Mesothelial cell of epicardium (in vitro differentiated cells): ENCODE measurements around the gene MSTO1. TPM values are rescaled to one million over a fixed set of nuclear protein-coding genes. Genes with fewer than 3 reads are reported as not detected.
"Not testable (repeated sequence)": the region's sequence is repeated elsewhere in the genome, so short reads cannot be mapped to it uniquely, and the experiment has no call there.

Experiments
- DNase-seq, 2 experiments: peaks; one replicate each; pipeline ENCODE4 v3.0.0; 2021; ENCODE audit warnings: low spot score in 2 of 2; ENCODE audit not compliant: unreplicated experiment in 2 of 2
- H3K27ac Mint-ChIP-seq: 2 replicates; pipeline ENCODE4 v1.8.0; 2021; ENCODE audit warnings: mixed read lengths
- H3K27me3 Mint-ChIP-seq: 2 replicates; pipeline ENCODE4 v1.8.0; 2021; ENCODE audit warnings: low read depth, mixed read lengths
- H3K36me3 Mint-ChIP-seq: 2 replicates; pipeline ENCODE4 v1.8.0; 2021; ENCODE audit warnings: mixed read lengths
- H3K4me1 Mint-ChIP-seq: 2 replicates; pipeline ENCODE4 v1.8.0; 2021; ENCODE audit warnings: mixed read lengths
- H3K4me3 Mint-ChIP-seq: 2 replicates; pipeline ENCODE4 v1.8.0; 2021; ENCODE audit warnings: mild to moderate bottlenecking, moderate library complexity, mixed read lengths
- H3K9me3 Mint-ChIP-seq: 2 replicates; pipeline ENCODE4 v1.8.0; 2021; ENCODE audit warnings: mixed read lengths
- total RNA-seq: library from RNA; stranded (reverse); gene quantifications from 3 replicates; pipeline ENCODE4 v1.2.1, GENCODE V29; 2021
- TF ChIP-seq, protein P1 (sequence below): fragments of 200-600 bp; sonication (generic); IDR thresholded peaks from one replicate; pipeline ENCODE4 v1.5.0; 2021; ENCODE audit warnings: antibody characterized with exemption; ENCODE audit not compliant: unreplicated experiment

MSTO1 gene
- total RNA-seq, 1 donor from 2014 or later, result 55.5 TPM

DNA sequence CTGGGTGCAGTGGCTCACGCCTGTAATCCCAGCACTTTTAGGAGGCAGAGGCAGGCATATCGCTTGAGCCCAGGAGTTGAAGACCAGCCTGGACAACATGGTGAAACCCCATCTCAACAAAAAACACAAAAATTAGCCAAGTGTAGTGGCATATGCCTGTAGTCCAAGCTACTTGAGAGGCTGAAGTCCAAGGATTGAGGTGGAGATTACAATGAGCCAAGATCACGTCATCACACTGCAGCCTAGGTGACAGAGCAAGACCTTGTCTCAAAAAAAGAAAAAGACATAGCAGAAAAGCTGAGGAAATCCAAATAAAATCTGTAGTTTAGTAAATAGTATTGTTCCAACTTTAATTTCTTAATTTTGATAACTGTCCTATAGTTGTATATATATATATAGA is 35.9 kb upstream of the MSTO1 start:
- no peaks in the 10 kb centered on the region for H3K27me3 Mint-ChIP-seq
- H3K36me3 Mint-ChIP-seq, result peaks cover 6% of the 10 kb centered on the region
- no peaks in the 10 kb centered on the region for H3K4me1 Mint-ChIP-seq
- no peak overlapping the region for H3K4me3 Mint-ChIP-seq
- H3K9me3 Mint-ChIP-seq, result no peaks in the 10 kb centered on the region
- no peak for DNase-seq
- no peak overlapping the region for H3K27ac Mint-ChIP-seq
- TF ChIP-seq, protein P1, sequence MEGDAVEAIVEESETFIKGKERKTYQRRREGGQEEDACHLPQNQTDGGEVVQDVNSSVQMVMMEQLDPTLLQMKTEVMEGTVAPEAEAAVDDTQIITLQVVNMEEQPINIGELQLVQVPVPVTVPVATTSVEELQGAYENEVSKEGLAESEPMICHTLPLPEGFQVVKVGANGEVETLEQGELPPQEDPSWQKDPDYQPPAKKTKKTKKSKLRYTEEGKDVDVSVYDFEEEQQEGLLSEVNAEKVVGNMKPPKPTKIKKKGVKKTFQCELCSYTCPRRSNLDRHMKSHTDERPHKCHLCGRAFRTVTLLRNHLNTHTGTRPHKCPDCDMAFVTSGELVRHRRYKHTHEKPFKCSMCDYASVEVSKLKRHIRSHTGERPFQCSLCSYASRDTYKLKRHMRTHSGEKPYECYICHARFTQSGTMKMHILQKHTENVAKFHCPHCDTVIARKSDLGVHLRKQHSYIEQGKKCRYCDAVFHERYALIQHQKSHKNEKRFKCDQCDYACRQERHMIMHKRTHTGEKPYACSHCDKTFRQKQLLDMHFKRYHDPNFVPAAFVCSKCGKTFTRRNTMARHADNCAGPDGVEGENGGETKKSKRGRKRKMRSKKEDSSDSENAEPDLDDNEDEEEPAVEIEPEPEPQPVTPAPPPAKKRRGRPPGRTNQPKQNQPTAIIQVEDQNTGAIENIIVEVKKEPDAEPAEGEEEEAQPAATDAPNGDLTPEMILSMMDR, result no peak

DNA sequence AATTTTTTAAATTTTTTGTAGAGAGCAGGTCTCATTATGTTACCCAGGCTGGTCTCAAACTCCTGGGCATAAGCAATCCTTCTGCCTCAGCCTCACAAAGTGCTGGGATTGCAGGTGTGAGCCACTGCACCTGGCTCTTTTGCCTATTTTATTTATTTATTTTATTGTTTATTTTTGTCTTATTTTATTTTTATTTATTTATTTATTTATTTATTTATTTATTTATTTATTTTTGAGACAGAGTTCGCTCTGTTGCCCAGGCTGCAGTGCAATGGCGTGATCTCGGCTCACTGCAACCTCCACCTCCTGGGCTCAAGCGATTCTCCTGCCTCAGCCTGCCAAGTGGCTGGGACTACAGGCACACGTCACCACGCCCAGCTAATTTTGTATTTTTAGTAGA is 34.4 kb upstream of the MSTO1 start:
- not testable (repeated sequence) for DNase-seq, H3K9me3 Mint-ChIP-seq, H3K27ac Mint-ChIP-seq, H3K27me3 Mint-ChIP-seq, H3K4me3 Mint-ChIP-seq, H3K4me1 Mint-ChIP-seq, H3K36me3 Mint-ChIP-seq

DNA sequence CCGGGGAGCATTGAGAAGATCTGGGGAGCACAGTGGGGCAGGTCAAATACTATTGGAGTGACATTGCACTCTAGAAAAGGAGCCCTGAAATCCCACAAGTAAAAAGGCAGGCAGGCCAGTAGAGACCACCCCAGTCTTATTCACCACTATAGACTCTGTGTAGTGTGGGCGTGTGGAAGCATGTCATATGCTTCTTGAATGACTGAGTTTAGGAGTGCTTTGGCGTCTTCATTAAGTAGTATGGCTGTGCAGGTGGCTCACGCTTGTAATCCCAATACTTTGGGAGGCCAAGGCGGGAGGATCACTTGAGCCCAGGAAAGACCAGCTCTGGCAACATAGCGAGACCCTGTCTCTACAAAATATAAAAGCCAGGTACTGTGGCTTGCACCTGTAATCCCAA is 26.2 kb upstream of the MSTO1 start:
- not testable (repeated sequence) for H3K36me3 Mint-ChIP-seq, H3K4me3 Mint-ChIP-seq, DNase-seq, H3K27me3 Mint-ChIP-seq, H3K4me1 Mint-ChIP-seq, H3K27ac Mint-ChIP-seq, H3K9me3 Mint-ChIP-seq

- not testable (repeated sequence) for H3K4me1 Mint-ChIP-seq, DNase-seq, H3K9me3 Mint-ChIP-seq, H3K27me3 Mint-ChIP-seq, H3K4me3 Mint-ChIP-seq, H3K36me3 Mint-ChIP-seq, H3K27ac Mint-ChIP-seq
Observed at GRCh38 chr1:155589282-155589681, 20.7 kb upstream of the MSTO1 start.

- H3K4me3 Mint-ChIP-seq, H3K4me1 Mint-ChIP-seq, H3K9me3 Mint-ChIP-seq, H3K27me3 Mint-ChIP-seq, H3K27ac Mint-ChIP-seq, DNase-seq, H3K36me3 Mint-ChIP-seq: not testable (repeated sequence)
Observed at GRCh38 chr1:155590516-155591247, 19.3 kb upstream of the MSTO1 start.

DNA sequence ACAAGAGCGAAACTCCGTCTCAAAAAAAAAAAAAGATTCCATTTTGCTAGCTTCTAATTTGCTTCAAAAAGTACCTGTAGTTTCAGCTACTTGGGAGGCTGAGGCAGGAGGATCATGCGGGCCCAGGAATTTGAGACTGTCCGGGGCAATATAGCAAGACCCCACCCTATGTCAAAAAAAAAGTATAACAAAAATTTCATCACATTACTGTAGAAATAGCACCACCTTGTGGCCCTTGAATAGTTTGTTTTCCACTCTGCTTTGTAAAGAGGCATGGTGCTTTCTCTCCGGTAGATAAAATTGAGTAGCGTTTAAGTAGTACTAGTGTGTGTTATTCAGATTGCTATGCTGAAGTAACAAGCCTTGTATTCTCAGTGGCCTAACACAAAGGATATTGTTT is 18.2 kb upstream of the MSTO1 start:
- no peak for DNase-seq
- no peak overlapping the region for H3K27ac Mint-ChIP-seq
- TF ChIP-seq, protein P1, result peak; percentile 52
- H3K4me3 Mint-ChIP-seq, result no peak overlapping the region
- no peaks in the 10 kb centered on the region for H3K9me3 Mint-ChIP-seq
- H3K4me1 Mint-ChIP-seq, result peaks cover 6% of the 10 kb centered on the region
- no peaks in the 10 kb centered on the region for H3K36me3 Mint-ChIP-seq
- no peaks in the 10 kb centered on the region for H3K27me3 Mint-ChIP-seq

GRCh38 chr1:155595877-155596474 is 14.0 kb upstream of the MSTO1 start:
- not testable (repeated sequence) for H3K36me3 Mint-ChIP-seq, H3K4me3 Mint-ChIP-seq, H3K27me3 Mint-ChIP-seq, DNase-seq, H3K9me3 Mint-ChIP-seq
- Mint-ChIP-seq H3K27ac (peak overlapping the region; percentile 1), H3K4me1 (peaks cover 27% of the 10 kb centered on the region)

GRCh38 chr1:155596864-155597263 is 13.2 kb upstream of the MSTO1 start:
- Mint-ChIP-seq H3K36me3 (no peaks in the 10 kb centered on the region), H3K9me3 (no peaks in the 10 kb centered on the region), H3K4me1 (peaks cover 27% of the 10 kb centered on the region), H3K27ac (no peak overlapping the region), H3K4me3 (no peak overlapping the region), H3K27me3 (no peaks in the 10 kb centered on the region)
- no peak for DNase-seq
- TF ChIP-seq, protein P1, result no peak
